Activated T-cell treated with anti-CD3 and anti-CD28 coated beads, Interleukin-2, amount 50 U/mL, for 72 hours (primary cell): ENCODE results near the gene MVB12B. TPM values are rescaled to one million over a fixed set of nuclear protein-coding genes. Genes with fewer than 3 reads are reported as not detected.
A peak's percentile ranks its signal among the peaks of the same experiment; 100 is the strongest.
"Not testable (repeated sequence)": the region's sequence is repeated elsewhere in the genome, so short reads cannot be mapped to it uniquely, and the experiment has no call there.

Experiments
- ATAC-seq, 2 donors: fragments of 150-1000 bp; cut with Tn5 transposase; replicated peaks in 1 of 2; 2 replicates each; pipeline ENCODE4 v1.10.0; 2021; ENCODE audit warnings: moderate library complexity in 2 of 2, mild to moderate bottlenecking in 1 of 2
- DNase-seq, 2 donors: peaks; one replicate each; pipeline ENCODE4 v3.0.0; 2021 to 2022; ENCODE audit warnings: mixed read lengths in 1 of 2
- H3K27ac Mint-ChIP-seq: one replicate; pipeline ENCODE4 v1.8.0; 2022; ENCODE audit warnings: mild to moderate bottlenecking, moderate library complexity, mixed read lengths
- H3K27me3 Mint-ChIP-seq: one replicate; pipeline ENCODE4 v1.8.0; 2022; ENCODE audit warnings: low read depth, mixed read lengths
- H3K36me3 Mint-ChIP-seq, 2 donors: one replicate each; pipeline ENCODE4 v1.8.0; 2022; ENCODE audit warnings: mixed read lengths in 2 of 2, mild to moderate bottlenecking in 1 of 2; ENCODE audit not compliant: insufficient read depth in 2 of 2
- H3K4me1 Mint-ChIP-seq: one replicate; pipeline ENCODE4 v1.8.0; 2022; ENCODE audit warnings: low read depth, mixed read lengths
- H3K4me3 Mint-ChIP-seq, 2 donors: one replicate each; pipeline ENCODE4 v1.8.0; 2022; ENCODE audit warnings: mild to moderate bottlenecking in 2 of 2, mixed read lengths in 2 of 2, moderate library complexity in 2 of 2
- H3K9me3 Mint-ChIP-seq, 2 donors: one replicate each; pipeline ENCODE4 v1.8.0; 2022; ENCODE audit warnings: mixed read lengths in 2 of 2
- total RNA-seq, 2 donors: library from RNA; stranded (reverse); gene quantifications; one replicate each; pipeline ENCODE4 v1.2.3, GENCODE V29; 2022

MVB12B gene
- total RNA-seq, 2 donors from 2014 or later = 11.5 to 17.1 TPM

DNA sequence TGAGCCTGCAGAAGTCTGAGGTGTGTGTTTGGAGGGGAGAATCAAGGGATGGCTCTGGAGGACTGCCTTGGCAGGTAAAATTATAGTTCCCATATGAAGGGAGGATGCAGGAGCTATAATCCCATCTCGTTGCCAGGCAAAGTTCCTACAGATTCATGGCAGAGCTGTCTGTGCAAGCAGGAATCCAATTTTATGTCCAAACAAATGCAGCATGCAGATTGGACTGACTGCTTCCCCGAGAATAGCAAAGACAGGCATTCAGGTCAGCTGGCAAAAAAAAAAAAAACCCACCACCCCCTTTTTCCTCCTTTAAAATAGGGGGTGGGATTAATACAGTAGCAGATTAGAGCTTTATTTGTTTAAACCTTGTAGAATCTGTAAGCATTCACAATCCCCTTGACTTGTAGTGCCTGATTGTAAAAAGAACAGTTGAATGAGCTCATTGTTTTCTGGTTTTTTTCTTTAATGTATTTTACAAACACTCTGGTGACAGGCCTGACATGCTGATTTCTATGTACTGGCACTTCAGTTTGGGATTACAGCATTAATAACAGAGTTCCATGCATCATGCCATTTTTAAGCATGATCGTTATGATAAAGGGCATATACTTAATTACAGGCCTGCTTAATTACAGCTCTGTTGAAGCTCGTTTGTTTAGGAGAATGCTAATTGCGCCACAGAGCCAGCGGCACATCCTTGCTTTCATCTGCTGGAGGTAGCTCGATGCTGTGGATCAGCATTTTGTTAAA lies 145.7 kb downstream of the MVB12B start:
- ATAC-seq (no peak), DNase-seq (no peak)
- H3K27ac Mint-ChIP-seq = no peak overlapping the region
- H3K27me3 Mint-ChIP-seq = peaks cover 52% of the 10 kb centered on the region
- peaks cover 3 to 4% of the 10 kb centered on the region in 2 donors for H3K36me3 Mint-ChIP-seq
- H3K4me3 Mint-ChIP-seq = peak overlapping the region in 1 of 2 donors; percentile 77
- peaks cover 2 to 3% of the 10 kb centered on the region in 2 donors for H3K9me3 Mint-ChIP-seq
- H3K4me1 Mint-ChIP-seq = peaks cover 54% of the 10 kb centered on the region

- no peak overlapping the region for H3K27ac Mint-ChIP-seq
- H3K27me3 Mint-ChIP-seq = peaks cover 47% of the 10 kb centered on the region
- H3K4me3 Mint-ChIP-seq = no peak overlapping the region
- peaks cover 55% of the 10 kb centered on the region for H3K4me1 Mint-ChIP-seq
- H3K36me3 Mint-ChIP-seq = peaks cover 3 to 4% of the 10 kb centered on the region in 2 donors
- H3K9me3 Mint-ChIP-seq = peaks cover 2 to 3% of the 10 kb centered on the region in 2 donors
- ATAC-seq (no peak), DNase-seq (no peak)
Measured at GRCh38 chr9:126472948-126473298, 146.3 kb downstream of the MVB12B start.

DNA sequence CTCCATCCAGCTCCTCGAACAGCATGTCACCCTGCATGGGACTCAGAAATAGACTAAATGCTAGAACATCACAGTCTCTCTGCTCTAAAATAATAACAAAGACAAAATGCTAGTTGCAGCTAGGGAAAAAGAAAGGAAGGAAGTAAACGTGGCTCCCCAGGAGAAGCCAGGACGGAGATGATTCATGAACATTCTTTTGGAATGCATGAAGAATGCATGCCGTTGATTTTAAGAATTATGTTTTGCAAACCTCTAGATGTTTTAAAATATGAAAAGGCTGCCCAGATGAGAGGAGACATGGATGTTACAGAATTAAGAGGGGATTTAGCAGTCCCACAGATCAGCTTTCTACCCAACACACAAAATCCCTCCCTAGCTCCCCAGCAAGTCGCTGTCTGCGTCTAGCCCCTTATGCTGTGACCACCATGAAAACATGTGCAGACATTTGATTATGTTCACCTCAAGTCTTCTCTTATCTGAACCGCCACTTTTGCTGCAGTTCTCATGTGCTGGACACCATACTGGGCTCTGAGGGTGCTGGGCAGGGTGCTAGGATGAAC lies 147.7 kb downstream of the MVB12B start:
- H3K4me3 Mint-ChIP-seq = no peak overlapping the region
- no peak overlapping the region for H3K27ac Mint-ChIP-seq
- ATAC-seq (no peak), DNase-seq (no peak)
- peaks cover 42% of the 10 kb centered on the region for H3K4me1 Mint-ChIP-seq
- peaks cover 37% of the 10 kb centered on the region for H3K27me3 Mint-ChIP-seq
- peaks cover 2 to 3% of the 10 kb centered on the region in 2 donors for H3K9me3 Mint-ChIP-seq
- H3K36me3 Mint-ChIP-seq = peaks cover 3 to 4% of the 10 kb centered on the region in 2 donors

GRCh38 chr9:126474786-126475485 lies 148.3 kb downstream of the MVB12B start:
- peaks cover 36% of the 10 kb centered on the region for H3K4me1 Mint-ChIP-seq
- no peak overlapping the region for H3K27ac Mint-ChIP-seq
- peaks cover 3 to 4% of the 10 kb centered on the region in 2 donors for H3K36me3 Mint-ChIP-seq
- DNase-seq (no peak), ATAC-seq (no peak)
- H3K4me3 Mint-ChIP-seq = no peak overlapping the region
- H3K9me3 Mint-ChIP-seq = peaks cover 2 to 3% of the 10 kb centered on the region in 2 donors
- H3K27me3 Mint-ChIP-seq = peaks cover 37% of the 10 kb centered on the region

DNA sequence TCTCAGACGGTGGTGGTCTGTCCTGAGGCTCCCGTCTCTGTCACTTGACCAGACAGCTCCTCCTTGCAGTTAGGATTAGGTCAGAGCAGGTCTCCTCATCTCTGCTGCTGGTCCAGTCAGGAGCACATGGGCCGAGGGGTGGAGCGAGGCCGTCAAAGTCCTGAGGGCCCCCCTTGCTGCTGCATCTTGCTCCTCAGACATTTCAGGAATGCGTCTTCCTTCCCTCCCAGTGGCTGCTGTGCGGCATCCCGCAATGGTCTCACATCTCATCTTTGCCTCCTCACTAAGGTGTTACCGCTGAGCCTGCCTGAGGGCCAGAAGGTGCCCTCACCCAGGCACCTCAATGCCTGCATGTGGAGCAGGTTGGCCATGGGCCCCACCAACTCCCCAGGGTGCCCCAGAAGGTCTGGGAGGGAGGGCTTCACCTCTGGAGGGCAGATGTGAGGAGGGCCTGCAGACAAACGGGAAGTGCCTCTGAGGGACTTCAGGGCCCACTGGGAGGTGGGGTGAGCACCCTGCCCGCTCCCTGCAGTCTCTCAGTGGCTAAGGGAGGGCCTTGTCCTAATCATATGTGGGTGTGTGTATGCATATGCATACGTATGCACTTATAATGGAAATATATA lies 149.4 kb downstream of the MVB12B start:
- Mint-ChIP-seq H3K9me3 (peaks cover 2 to 3% of the 10 kb centered on the region in 2 donors), H3K4me1 (peaks cover 24% of the 10 kb centered on the region), H3K4me3 (no peak overlapping the region), H3K27me3 (peaks cover 37% of the 10 kb centered on the region), H3K27ac (no peak overlapping the region), H3K36me3 (peaks cover 3 to 4% of the 10 kb centered on the region in 2 donors)
- ATAC-seq (no peak), DNase-seq (no peak)

DNA sequence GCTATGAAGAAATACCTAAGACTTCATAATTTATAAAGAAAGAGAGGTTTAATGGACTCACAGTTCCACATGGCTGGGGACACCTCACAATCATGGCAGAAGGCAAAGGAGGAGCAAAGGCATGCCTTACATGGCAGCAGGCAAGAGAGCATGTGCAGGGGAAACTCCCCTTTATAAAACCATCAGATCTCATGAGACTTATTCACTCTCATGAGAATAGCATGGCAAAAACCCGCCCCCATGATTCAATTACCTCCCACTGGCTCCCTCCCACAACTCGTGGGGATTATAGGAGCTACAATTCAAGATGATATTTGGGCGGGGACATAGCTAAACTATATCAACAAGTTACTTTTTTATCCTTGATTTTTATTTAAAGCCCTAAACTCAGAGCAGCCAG lies 150.8 kb downstream of the MVB12B start:
- H3K27me3 Mint-ChIP-seq = peaks cover 29% of the 10 kb centered on the region
- not testable (repeated sequence) for H3K27ac Mint-ChIP-seq, DNase-seq, H3K4me3 Mint-ChIP-seq, H3K36me3 Mint-ChIP-seq, ATAC-seq, H3K9me3 Mint-ChIP-seq
- peaks cover 11% of the 10 kb centered on the region for H3K4me1 Mint-ChIP-seq

GRCh38 chr9:126478216-126478981 lies 151.8 kb downstream of the MVB12B start:
- H3K9me3 Mint-ChIP-seq = peaks cover 2 to 3% of the 10 kb centered on the region in 2 donors
- ATAC-seq (no peak), DNase-seq (no peak)
- no peak overlapping the region for H3K27ac Mint-ChIP-seq
- peaks cover 7% of the 10 kb centered on the region for H3K4me1 Mint-ChIP-seq
- peaks cover 19% of the 10 kb centered on the region for H3K27me3 Mint-ChIP-seq
- H3K36me3 Mint-ChIP-seq = peaks cover 3 to 4% of the 10 kb centered on the region in 2 donors
- no peak overlapping the region for H3K4me3 Mint-ChIP-seq

- peaks cover 3 to 4% of the 10 kb centered on the region in 2 donors for H3K36me3 Mint-ChIP-seq
- H3K9me3 Mint-ChIP-seq = peaks cover 2 to 3% of the 10 kb centered on the region in 2 donors
- peaks cover 15% of the 10 kb centered on the region for H3K4me1 Mint-ChIP-seq
- no peak overlapping the region for H3K4me3 Mint-ChIP-seq
- ATAC-seq = no peak
- H3K27ac Mint-ChIP-seq = no peak overlapping the region
- DNase-seq = no peak
- peaks cover 8% of the 10 kb centered on the region for H3K27me3 Mint-ChIP-seq
Measured at GRCh38 chr9:126479515-126479914, 152.9 kb downstream of the MVB12B start.

- no peak overlapping the region for H3K4me3 Mint-ChIP-seq
- peaks cover 2 to 3% of the 10 kb centered on the region in 2 donors for H3K9me3 Mint-ChIP-seq
- H3K36me3 Mint-ChIP-seq = peaks cover 3 to 4% of the 10 kb centered on the region in 2 donors
- no peaks in the 10 kb centered on the region for H3K27me3 Mint-ChIP-seq
- DNase-seq (no peak), ATAC-seq (no peak)
- no peak overlapping the region for H3K27ac Mint-ChIP-seq
- H3K4me1 Mint-ChIP-seq = peaks cover 15% of the 10 kb centered on the region
Measured at GRCh38 chr9:126480813-126481212, 154.2 kb downstream of the MVB12B start.

GRCh38 chr9:126481862-126482261 lies 155.2 kb downstream of the MVB12B start:
- no peak overlapping the region for H3K27ac Mint-ChIP-seq
- no peak overlapping the region for H3K4me3 Mint-ChIP-seq
- DNase-seq (no peak), ATAC-seq (no peak)
- peaks cover under 1 to 3% of the 10 kb centered on the region in 2 donors for H3K36me3 Mint-ChIP-seq
- H3K27me3 Mint-ChIP-seq = no peaks in the 10 kb centered on the region
- peaks cover 15% of the 10 kb centered on the region for H3K4me1 Mint-ChIP-seq
- H3K9me3 Mint-ChIP-seq = peaks cover 1 to 3% of the 10 kb centered on the region in 2 donors

DNA sequence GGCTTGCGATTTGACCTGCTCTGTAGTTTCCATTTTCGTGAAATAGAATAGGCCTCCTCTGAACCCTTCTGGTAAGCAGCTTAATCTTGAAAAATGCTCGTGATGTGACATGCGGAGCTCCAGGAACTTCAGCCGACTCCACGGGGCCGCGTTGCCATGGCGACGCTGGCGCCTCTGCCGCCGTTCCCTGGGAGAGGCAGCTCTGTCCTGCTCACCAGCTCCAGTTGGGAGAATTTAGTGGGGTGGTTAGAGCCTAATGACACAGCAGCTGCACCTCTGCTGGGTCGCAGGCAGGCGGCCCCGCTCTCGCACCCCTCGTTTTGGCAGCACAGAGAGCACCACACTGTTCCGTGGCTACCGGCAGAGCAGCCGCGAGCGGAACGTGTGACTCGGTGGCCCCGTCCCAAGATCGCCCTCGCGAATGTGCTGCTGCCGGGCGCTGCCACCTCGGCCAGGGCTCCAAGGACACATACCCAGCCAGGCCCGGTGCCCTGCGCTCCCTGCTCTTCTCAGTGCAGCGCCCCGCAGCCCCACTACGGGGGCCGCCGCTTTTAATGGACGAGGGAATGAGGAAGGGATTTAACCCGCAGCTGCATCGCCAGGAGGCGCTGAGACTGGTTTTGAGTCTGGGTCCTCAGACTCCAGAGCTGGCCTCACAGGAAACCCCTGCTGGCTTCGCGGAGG lies 155.9 kb downstream of the MVB12B start:
- H3K4me1 Mint-ChIP-seq = peaks cover 11% of the 10 kb centered on the region
- ATAC-seq = no peak
- H3K9me3 Mint-ChIP-seq = no peaks in the 10 kb centered on the region
- no peak for DNase-seq
- H3K27me3 Mint-ChIP-seq = no peaks in the 10 kb centered on the region
- no peak overlapping the region for H3K4me3 Mint-ChIP-seq
- H3K27ac Mint-ChIP-seq = no peak overlapping the region
- H3K36me3 Mint-ChIP-seq = no peaks in the 10 kb centered on the region

DNA sequence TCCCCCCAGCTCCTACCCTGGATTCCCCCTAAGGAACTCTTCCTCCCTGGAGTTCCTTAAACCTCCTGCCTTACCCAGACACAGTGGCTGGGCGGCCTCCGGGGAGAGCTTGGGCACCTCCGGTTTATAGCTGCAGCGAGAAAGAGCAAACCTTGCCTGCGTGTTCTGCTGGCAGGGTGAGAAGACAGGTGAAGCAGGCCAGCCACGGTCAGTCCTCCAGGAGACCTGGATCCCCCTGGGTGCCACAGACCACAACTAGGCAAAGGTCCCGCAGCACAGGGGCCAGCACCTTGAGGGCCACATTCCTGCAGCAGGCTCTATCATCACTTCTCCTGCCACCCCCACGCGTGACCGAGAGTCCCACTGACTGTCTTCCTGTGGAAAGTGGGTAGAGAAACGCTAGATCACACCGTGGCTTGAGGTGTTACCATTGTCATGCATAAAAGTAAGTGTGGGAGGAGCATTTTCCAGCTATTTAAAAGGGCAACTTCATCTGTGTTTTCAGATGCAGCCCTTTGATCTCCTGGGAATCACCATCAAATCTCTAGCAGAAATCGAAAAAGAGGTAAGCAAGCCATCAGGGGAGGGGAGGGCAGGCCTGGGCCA lies 156.9 kb downstream of the MVB12B start:
- no peak for DNase-seq
- no peaks in the 10 kb centered on the region for H3K36me3 Mint-ChIP-seq
- H3K4me1 Mint-ChIP-seq = peaks cover 11% of the 10 kb centered on the region
- H3K9me3 Mint-ChIP-seq = no peaks in the 10 kb centered on the region
- no peaks in the 10 kb centered on the region for H3K27me3 Mint-ChIP-seq
- no peak overlapping the region for H3K27ac Mint-ChIP-seq
- ATAC-seq = no peak
- no peak overlapping the region for H3K4me3 Mint-ChIP-seq
